Tibial nerve (tissue), 4 donors: ENCODE results near the gene KCNQ1.

Source experiments
- EP300 ChIP-seq, 2 donors: sonication (generic); formaldehyde crosslinking; IDR thresholded peaks; one replicate each; pipeline ENCODE4 v1.6.1; 2017; ENCODE audit warnings: antibody characterized with exemption in 2 of 2, mild to moderate bottlenecking in 1 of 2
- POLR2A ChIP-seq, 2 donors: fragments of 450-650 bp; IDR thresholded peaks; one replicate each; pipeline ENCODE4 v1.6.1; 2017; ENCODE audit warnings: antibody characterized with exemption in 2 of 2, mild to moderate bottlenecking in 2 of 2, moderate library complexity in 2 of 2
- TF ChIP-seq, protein P1 (sequence below), 5 experiments: fragments of 200-600 bp in 3 of 5; fragments of 450-650 bp in 2 of 5; sonication (generic) in 3 of 5; IDR thresholded peaks; one replicate each; pipeline ENCODE4 v1.5.1; 2016 to 2019; ENCODE audit warnings: antibody characterized with exemption in 5 of 5, mild to moderate bottlenecking in 3 of 5, moderate library complexity in 2 of 5

DNA sequence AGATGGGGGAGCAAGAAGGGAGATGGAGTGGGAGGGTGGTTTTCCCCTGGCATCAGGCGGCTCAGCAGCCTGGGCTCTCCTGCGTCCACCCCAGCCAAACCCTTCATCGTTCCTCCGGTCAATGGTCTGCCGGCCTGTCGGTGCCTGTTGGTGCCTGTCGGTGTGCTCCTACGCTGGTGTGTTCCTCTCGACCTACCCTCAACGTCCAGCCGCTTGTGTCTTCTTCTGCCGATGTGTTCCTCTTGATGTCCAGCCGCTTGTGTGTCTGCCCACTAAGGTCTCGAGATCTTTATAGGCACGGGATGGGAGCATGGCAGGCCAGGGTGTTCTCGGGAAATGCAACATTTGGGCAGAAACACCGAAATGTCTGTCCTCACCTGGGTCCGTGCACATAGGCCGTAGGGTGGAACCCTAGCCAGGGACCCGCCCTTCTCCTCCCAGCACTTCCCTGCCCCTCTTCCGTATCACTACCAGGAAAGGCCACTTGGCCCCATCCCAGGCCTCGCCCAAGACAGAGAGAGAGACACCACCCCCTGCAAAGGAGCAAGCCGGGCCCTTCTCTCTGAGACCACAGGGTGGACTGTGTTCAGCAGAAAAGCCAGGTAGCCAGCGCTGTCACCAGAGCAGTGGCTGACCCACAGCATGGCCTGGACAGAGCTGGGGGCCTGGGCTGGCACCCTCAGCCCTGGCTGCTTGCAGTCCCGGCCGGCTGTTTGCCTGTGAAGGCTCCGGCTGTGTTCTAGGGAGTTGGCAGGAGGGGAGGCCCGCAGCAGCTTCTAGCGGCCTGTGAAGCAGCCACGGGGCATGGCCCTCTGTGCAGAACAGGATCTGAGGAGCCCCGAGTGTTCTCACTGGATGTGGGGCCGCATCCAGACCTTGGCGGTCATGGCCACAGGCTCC, 316.6 kb downstream of the KCNQ1 start:
- TF ChIP-seq, protein P1, sequence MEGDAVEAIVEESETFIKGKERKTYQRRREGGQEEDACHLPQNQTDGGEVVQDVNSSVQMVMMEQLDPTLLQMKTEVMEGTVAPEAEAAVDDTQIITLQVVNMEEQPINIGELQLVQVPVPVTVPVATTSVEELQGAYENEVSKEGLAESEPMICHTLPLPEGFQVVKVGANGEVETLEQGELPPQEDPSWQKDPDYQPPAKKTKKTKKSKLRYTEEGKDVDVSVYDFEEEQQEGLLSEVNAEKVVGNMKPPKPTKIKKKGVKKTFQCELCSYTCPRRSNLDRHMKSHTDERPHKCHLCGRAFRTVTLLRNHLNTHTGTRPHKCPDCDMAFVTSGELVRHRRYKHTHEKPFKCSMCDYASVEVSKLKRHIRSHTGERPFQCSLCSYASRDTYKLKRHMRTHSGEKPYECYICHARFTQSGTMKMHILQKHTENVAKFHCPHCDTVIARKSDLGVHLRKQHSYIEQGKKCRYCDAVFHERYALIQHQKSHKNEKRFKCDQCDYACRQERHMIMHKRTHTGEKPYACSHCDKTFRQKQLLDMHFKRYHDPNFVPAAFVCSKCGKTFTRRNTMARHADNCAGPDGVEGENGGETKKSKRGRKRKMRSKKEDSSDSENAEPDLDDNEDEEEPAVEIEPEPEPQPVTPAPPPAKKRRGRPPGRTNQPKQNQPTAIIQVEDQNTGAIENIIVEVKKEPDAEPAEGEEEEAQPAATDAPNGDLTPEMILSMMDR (IDR thresholded peaks at IDR 0.05) = no peak
- TF ChIP-seq POLR2A (IDR thresholded peaks at IDR 0.05) = no peak
- no peak for TF ChIP-seq EP300 (IDR thresholded peaks at IDR 0.05)
